PC-3 (cell line): ENCODE results near the gene PCED1B. TPM values are rescaled to one million over a fixed set of nuclear protein-coding genes. Genes with fewer than 3 reads are reported as not detected.

Experiments used
- ATAC-seq: fragments of 200-7000 bp; cut with Tn5 transposase; 2 replicates; pipeline ENCODE4 v1.9.1; 2020; ENCODE audit warnings: mild to moderate bottlenecking, moderate library complexity
- BruUV-seq: library from RNA; stranded (reverse); fragments of 400-500 nt; replicated peaks from 2 replicates; lab custom pipeline; 2021; lab: Mats Ljungman, UMichigan
- CTCF ChIA-PET: fragments of 300-600 bp; sonication (Branson Sonifier 250); formaldehyde crosslinking; loops from one replicate; lab custom pipeline; 2022; ENCODE audit warnings: antibody characterized with exemption; lab: Charles Lee
- POLR2A ChIA-PET: fragments of 300-600 bp; sonication (Branson Sonifier 250); formaldehyde crosslinking; loops from one replicate; lab custom pipeline; 2022; ENCODE audit warnings: antibody characterized with exemption; ENCODE audit not compliant: unreplicated experiment; lab: Charles Lee
- DNase-seq: peaks from one replicate; pipeline ENCODE4 v3.0.0-alpha.2; 2015
- H2AFZ ChIP-seq: fragments of 300-600 bp; sonication (generic); 2 replicates; pipeline ENCODE4 v1.6.0; 2016; ENCODE audit warnings: antibody characterized with exemption, low read length
- H3F3A ChIP-seq: fragments of 300-600 bp; sonication (generic); one replicate; pipeline ENCODE4 v1.6.0; 2017; ENCODE audit warnings: antibody characterized with exemption, low read length, control low read depth, mild to moderate bottlenecking; ENCODE audit not compliant: unreplicated experiment
- H3K27ac ChIP-seq: fragments of 300-600 bp; sonication (generic); 2 replicates; pipeline ENCODE4 v1.5.1; 2016; ENCODE audit warnings: mild to moderate bottlenecking, low read length
- H3K27me3 ChIP-seq: fragments of 300-600 bp; sonication (generic); 2 replicates; pipeline ENCODE4 v1.6.1; 2016; ENCODE audit warnings: low read length, mixed read lengths
- H3K36me3 ChIP-seq: fragments of 300-600 bp; sonication (generic); 2 replicates; pipeline ENCODE4 v1.6.1; 2016; ENCODE audit warnings: low read depth, mixed run types, low read length, mixed read lengths
- H3K4me1 ChIP-seq: fragments of 300-600 bp; sonication (generic); 2 replicates; pipeline ENCODE4 v1.5.1; 2016; ENCODE audit warnings: low read length; ENCODE audit not compliant: insufficient read depth
- H3K4me2 ChIP-seq: fragments of 300-600 bp; sonication (generic); 2 replicates; pipeline ENCODE4 v1.6.0; 2016; ENCODE audit warnings: low read length
- H3K4me3 ChIP-seq: fragments of 300-600 bp; sonication (generic); 2 replicates; pipeline ENCODE4 v1.5.1; 2016; ENCODE audit warnings: mild to moderate bottlenecking, low read length, mixed read lengths
- H3K79me2 ChIP-seq: fragments of 300-600 bp; sonication (generic); 2 replicates; pipeline ENCODE4 v1.6.1; 2017; ENCODE audit warnings: low read length, mixed read lengths
- H3K9ac ChIP-seq: fragments of 300-600 bp; sonication (generic); 2 replicates; pipeline ENCODE4 v1.6.0; 2016; ENCODE audit warnings: mild to moderate bottlenecking, low read length
- H3K9me2 ChIP-seq: fragments of 300-600 bp; sonication (generic); replicated peaks from 2 replicates; pipeline ENCODE4 v1.6.1; 2016; ENCODE audit warnings: mixed run types, low read length, mixed read lengths
- H3K9me3 ChIP-seq: fragments of 300-600 bp; sonication (generic); 2 replicates; pipeline ENCODE4 v1.6.1; 2016; ENCODE audit warnings: low read length, mixed read lengths
- H4K20me1 ChIP-seq: fragments of 300-600 bp; sonication (generic); 2 replicates; pipeline ENCODE4 v1.6.1; 2016; ENCODE audit warnings: low read length, mixed read lengths
- CTCF ChIP-seq: fragments of 300-600 bp; sonication (generic); conservative IDR thresholded peaks from 2 replicates; pipeline ENCODE4 v1.5.1; 2017; ENCODE audit warnings: antibody characterized with exemption, low read depth, mild to moderate bottlenecking, low read length
- EZH2 ChIP-seq: fragments of 300-600 bp; sonication (generic); IDR thresholded peaks from one replicate; pipeline ENCODE4 v1.6.1; 2017; ENCODE audit warnings: antibody characterized with exemption, mild to moderate bottlenecking, low read length; ENCODE audit not compliant: unreplicated experiment
- EZH2phosphoT487 ChIP-seq: fragments of 300-600 bp; sonication (generic); IDR thresholded peaks from 2 replicates; pipeline ENCODE4 v1.6.1; 2018; ENCODE audit warnings: mild to moderate bottlenecking, antibody characterized with exemption, low read length, borderline replicate concordance
- intact Hi-C: fragments of 100-400 bp; cut with micrococcal nuclease; formaldehyde crosslinking; loops from 2 replicates; pipeline ENCODE4 v1.9.0; 2023
- total RNA-seq: library from RNA; depleted of rRNA; stranded (reverse); fragments of >200 nt; gene quantifications from 2 replicates; pipeline ENCODE4 v1.2.3, GENCODE V29; 2014

The PCED1B gene
- total RNA-seq, 1 experiment from 2014 or later, result 1.0 TPM

- CTCF ChIA-PET, result no interaction called here
- Histone ChIP-seq H3K79me2 (no peaks in the 10 kb centered on the region), H3K4me3 (peak overlapping the region; percentile 21; the same call in 1 of the 2 replicates), H3K4me1 (peaks cover 55% of the 10 kb centered on the region), H3F3A (peaks cover 5% of the 10 kb centered on the region), H3K36me3 (no peaks in the 10 kb centered on the region), H3K4me2 (peak overlapping the region; percentile 71), H3K9me2 (no peaks in the 10 kb centered on the region; the same call in 1 of the 2 replicates), H3K27me3 (no peaks in the 10 kb centered on the region), H3K9ac (no peak overlapping the region), H4K20me1 (no peaks in the 10 kb centered on the region), H2AFZ (peak overlapping the region; percentile 17; the same call in 1 of the 2 replicates), H3K9me3 (no peaks in the 10 kb centered on the region), H3K27ac (peak overlapping the region; percentile 22)
- peak; percentile 68 for ATAC-seq
- POLR2A ChIA-PET, result interaction anchor here (0.6 kb wide), 2 partner anchors 13 to 145 kb away, joined by 3 to 4 read pairs; no protein-coding TSS in a partner anchor
- BruUV-seq, result no TSS peak
- DNase-seq, result peak; percentile 80
- intact Hi-C loops, result loop anchor here (2.0 to 5.0 kb wide), 4 partner anchors 17 to 210 kb away; no protein-coding TSS in a partner anchor
- TF ChIP-seq EZH2phosphoT487 (no peak), EZH2 (no peak), CTCF (no peak)
Measured at GRCh38 chr12:47097276-47097896, 18.0 kb downstream of the PCED1B start.

DNA sequence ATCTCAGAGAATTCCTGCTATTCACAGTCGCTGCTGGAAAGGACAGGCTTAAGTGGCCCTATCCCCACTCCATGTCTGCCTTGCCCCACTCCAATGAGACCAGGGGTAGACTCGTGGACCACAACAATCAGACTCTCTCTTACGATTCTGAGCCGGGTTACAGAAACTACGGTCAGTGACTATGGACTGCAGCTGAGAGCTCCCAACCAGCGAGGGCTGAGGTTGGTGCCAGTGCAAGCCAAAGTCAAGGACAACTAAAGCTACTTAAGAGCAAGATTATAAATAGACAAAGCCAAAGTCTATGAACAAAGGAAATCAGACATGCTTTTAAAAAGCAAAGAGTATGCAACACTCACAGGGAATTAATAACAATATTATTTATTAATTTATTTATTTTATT lies 18.7 kb downstream of the PCED1B start:
- peak overlapping the region; percentile 71; the same call in 1 of the 2 replicates for H3K4me2 ChIP-seq
- 0 out of 2 replicates have a peak overlapping the region, but pooled peaks have one; percentile 22 for H3K27ac ChIP-seq
- no TSS peak for BruUV-seq

More for the DNA sequence above, 18.7 kb downstream of the PCED1B start:
- TF ChIP-seq CTCF, result no peak
- no peak for TF ChIP-seq EZH2phosphoT487
- TF ChIP-seq EZH2, result no peak
- Histone ChIP-seq H2AFZ (peak overlapping the region; percentile 17; the same call in 1 of the 2 replicates), H3F3A (peaks cover 5% of the 10 kb centered on the region), H3K4me1 (peaks cover 58% of the 10 kb centered on the region), H3K36me3 (no peaks in the 10 kb centered on the region), H3K9me2 (no peaks in the 10 kb centered on the region; the same call in 1 of the 2 replicates), H3K4me3 (no peak overlapping the region), H3K9me3 (no peaks in the 10 kb centered on the region), H3K79me2 (no peaks in the 10 kb centered on the region), H4K20me1 (no peaks in the 10 kb centered on the region), H3K27me3 (no peaks in the 10 kb centered on the region), H3K9ac (no peak overlapping the region)
- intact Hi-C loops, result loop anchor here (5.0 kb wide), 2 partner anchors 119 to 209 kb away; no protein-coding TSS in a partner anchor
- DNase-seq (no peak), ATAC-seq (no peak)
- ChIA-PET POLR2A (interaction anchor here (0.6 kb wide), 1 partner anchor 20 kb away, joined by 4 read pairs; no protein-coding TSS in a partner anchor), CTCF (no interaction called here)
